ENCODE measurements around the gene PKP3. TPM values are rescaled to one million over a fixed set of nuclear protein-coding genes. Genes with fewer than 3 reads are reported as not detected.

The PKP3 gene
- total and polyA plus RNA-seq, 9 of the 15 experiments (the other 6 are each of a cell fraction or from before 2014, with no cell fraction given): 0.11 to 110 (median 30.7) TPM

- Histone ChIP-seq H3K4me3 (no peak overlapping the region), H3K4me1 (replicated peaks in 1 of 2; ENCODE audit: control insufficient read depth in 2 of 2, insufficient read depth in 2 of 2, low read length in 2 of 2) (peaks cover 4 to 26% of the 10 kb centered on the region in 2 experiments; a peak in 4 of 5 replicates), H3K27me3 (ENCODE audit: control insufficient read depth in 2 of 2, insufficient read depth in 2 of 2, low read length in 2 of 2) (no peaks in the 10 kb centered on the region), H3K9ac (ENCODE audit: insufficient read depth in 1 of 2, low read depth in 2 of 2, low read length in 2 of 2) (no peak overlapping the region), H3K4me2 (ENCODE audit: insufficient read depth, low read length) (no peak overlapping the region), H3K27ac (ENCODE audit: extremely low read depth, low read depth, low read length) (no peak overlapping the region), H3K79me2 (ENCODE audit: control insufficient read depth, insufficient read depth, low read length) (no peaks in the 10 kb centered on the region), H2AFZ (ENCODE audit: low read depth, low read length) (no peak overlapping the region), H3K9me3 (replicated peaks; ENCODE audit: control insufficient read depth, insufficient read depth, low read depth, low read length) (peaks cover 5% of the 10 kb centered on the region), H4K20me1 (replicated peaks; ENCODE audit: control insufficient read depth, insufficient read depth, low read length) (no peaks in the 10 kb centered on the region), H3K36me3 (ENCODE audit: control insufficient read depth, insufficient read depth, low read length) (peaks cover 15% of the 10 kb centered on the region; the same call in 1 of the 3 replicates), H3K9me1 (ENCODE audit: control insufficient read depth, insufficient read depth, low read length) (no peaks in the 10 kb centered on the region)
- intact Hi-C loops (cut with micrococcal nuclease) (no loop called here), in situ Hi-C loops (cut with MboI) (no loop called here)
- no TSS peak for BruUV-seq (replicated peaks)
- FAIRE-seq (no peak), ATAC-seq (no peak), DNase-seq (ENCODE audit: extremely low read depth in 1 of 4, low spot score in 3 of 4) (no peak)
- no peak for TF ChIP-seq KDM4B (IDR thresholded peaks at IDR 0.05; ENCODE audit: borderline replicate concordance in 2 of 2, low read depth in 1 of 2)
- TF ChIP-seq BRD9 (IDR thresholded peaks at IDR 0.05; ENCODE audit: low read depth, partially characterized antibody): no peak
- no peak for TF ChIP-seq PHTF2 (CRISPR knock-in tag; IDR thresholded peaks at IDR 0.05)
- no peak for TF ChIP-seq NCOA1 (IDR thresholded peaks at IDR 0.05; ENCODE audit: low read depth)
- no peak for TF ChIP-seq SMARCE1 (IDR thresholded peaks at IDR 0.05)
- no peak for TF ChIP-seq TBP (optimal IDR thresholded peaks at IDR 0.05; ENCODE audit: low read depth, low read length)
- no peak for TF ChIP-seq YBX1 (IDR thresholded peaks at IDR 0.05)
- no peak for TF ChIP-seq PYGO2 (tag; IDR thresholded peaks at IDR 0.05)
- TF ChIP-seq HNRNPK (IDR thresholded peaks at IDR 0.05; ENCODE audit: low read depth, low read length, poor library complexity, severe bottlenecking): no peak
- TF ChIP-seq TOE1 (IDR thresholded peaks at IDR 0.05; ENCODE audit: borderline replicate concordance): no peak
- no peak for TF ChIP-seq TOE1 (CRISPR knock-in tag; IDR thresholded peaks at IDR 0.05; ENCODE audit: borderline replicate concordance, low read depth)
- no peak for TF ChIP-seq CBX2 (IDR thresholded peaks at IDR 0.05; ENCODE audit: insufficient read depth, low read length, poor library complexity, severe bottlenecking)
- no peak for TF ChIP-seq CCAR2 (IDR thresholded peaks at IDR 0.05; ENCODE audit: low read depth, low read length)
- TF ChIP-seq WHSC1 (IDR thresholded peaks at IDR 0.05; ENCODE audit: low read length): no peak
- POLR2A ChIA-PET: no interaction called here
- WGBS (ENCODE audit: insufficient coverage, low coverage, missing lambda C conversion rate): 60% methylated on average over 8 of the region's 16 CpGs
- CTCF ChIA-PET (ENCODE audit: low intra/inter-chr PET ratio): no interaction called here
Measured at GRCh38 chr11:384511-384910, 9.5 kb upstream of the PKP3 start.

Data from K562 (cell line).